Esophagus muscularis mucosa (tissue), 4 donors: ENCODE data around the gene MPRIP.

Source experiments
- EP300 ChIP-seq: sonication (generic); formaldehyde crosslinking; IDR thresholded peaks from one replicate; pipeline ENCODE4 v1.6.1; 2017; ENCODE audit warnings: antibody characterized with exemption
- POLR2A ChIP-seq: fragments of 450-650 bp; IDR thresholded peaks from one replicate; pipeline ENCODE4 v1.6.1; 2017; ENCODE audit warnings: antibody characterized with exemption, moderate library complexity, mild to moderate bottlenecking, low read depth
- POLR2AphosphoS5 ChIP-seq, 2 donors: sonication (generic); formaldehyde crosslinking; IDR thresholded peaks; one replicate each; pipeline ENCODE4 v1.6.1; 2017; ENCODE audit warnings: antibody characterized with exemption in 2 of 2
- TF ChIP-seq, protein P1 (sequence below), 3 experiments: fragments of 200-600 bp in 2 of 3; fragments of 450-650 bp in 1 of 3; sonication (generic) in 2 of 3; IDR thresholded peaks; one replicate each; pipeline ENCODE4 v1.5.1; 2017 to 2019; ENCODE audit warnings: antibody characterized with exemption in 3 of 3, mild to moderate bottlenecking in 2 of 3, moderate library complexity in 1 of 3

DNA sequence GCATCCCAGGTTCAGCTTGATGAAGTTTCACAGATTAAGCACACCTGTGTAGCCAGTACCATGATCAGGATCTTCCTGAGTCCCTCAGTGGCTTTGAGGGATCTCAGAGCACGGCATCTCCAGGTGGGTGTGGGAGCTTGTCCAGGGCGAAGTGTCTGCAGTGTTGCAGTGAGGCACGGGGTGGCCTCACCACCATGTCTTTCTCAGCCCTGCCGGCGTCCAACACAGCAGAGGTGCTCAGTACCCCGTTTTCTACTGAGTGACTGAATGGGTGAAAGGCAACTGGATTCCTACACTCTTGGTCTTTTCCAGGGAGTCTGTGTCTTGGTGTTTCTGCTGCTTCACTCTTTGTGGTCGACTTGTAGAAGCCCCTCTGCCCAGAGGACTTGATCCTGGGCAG is 63.7 kb downstream of the MPRIP start:
- TF ChIP-seq, protein P1, sequence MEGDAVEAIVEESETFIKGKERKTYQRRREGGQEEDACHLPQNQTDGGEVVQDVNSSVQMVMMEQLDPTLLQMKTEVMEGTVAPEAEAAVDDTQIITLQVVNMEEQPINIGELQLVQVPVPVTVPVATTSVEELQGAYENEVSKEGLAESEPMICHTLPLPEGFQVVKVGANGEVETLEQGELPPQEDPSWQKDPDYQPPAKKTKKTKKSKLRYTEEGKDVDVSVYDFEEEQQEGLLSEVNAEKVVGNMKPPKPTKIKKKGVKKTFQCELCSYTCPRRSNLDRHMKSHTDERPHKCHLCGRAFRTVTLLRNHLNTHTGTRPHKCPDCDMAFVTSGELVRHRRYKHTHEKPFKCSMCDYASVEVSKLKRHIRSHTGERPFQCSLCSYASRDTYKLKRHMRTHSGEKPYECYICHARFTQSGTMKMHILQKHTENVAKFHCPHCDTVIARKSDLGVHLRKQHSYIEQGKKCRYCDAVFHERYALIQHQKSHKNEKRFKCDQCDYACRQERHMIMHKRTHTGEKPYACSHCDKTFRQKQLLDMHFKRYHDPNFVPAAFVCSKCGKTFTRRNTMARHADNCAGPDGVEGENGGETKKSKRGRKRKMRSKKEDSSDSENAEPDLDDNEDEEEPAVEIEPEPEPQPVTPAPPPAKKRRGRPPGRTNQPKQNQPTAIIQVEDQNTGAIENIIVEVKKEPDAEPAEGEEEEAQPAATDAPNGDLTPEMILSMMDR (IDR thresholded peaks at IDR 0.05) = no peak
- TF ChIP-seq POLR2AphosphoS5 (IDR thresholded peaks at IDR 0.05) = no peak
- no peak for TF ChIP-seq EP300
- TF ChIP-seq POLR2A = no peak
